Measurements from ENCODE around the gene TRIB2. TPM values are rescaled to one million over a fixed set of nuclear protein-coding genes. Genes with fewer than 3 reads are reported as not detected.

The TRIB2 gene
- polyA plus RNA-seq, 1 of the 3 experiments (the other 2 are of a cell fraction), result 27.5 TPM

DNA sequence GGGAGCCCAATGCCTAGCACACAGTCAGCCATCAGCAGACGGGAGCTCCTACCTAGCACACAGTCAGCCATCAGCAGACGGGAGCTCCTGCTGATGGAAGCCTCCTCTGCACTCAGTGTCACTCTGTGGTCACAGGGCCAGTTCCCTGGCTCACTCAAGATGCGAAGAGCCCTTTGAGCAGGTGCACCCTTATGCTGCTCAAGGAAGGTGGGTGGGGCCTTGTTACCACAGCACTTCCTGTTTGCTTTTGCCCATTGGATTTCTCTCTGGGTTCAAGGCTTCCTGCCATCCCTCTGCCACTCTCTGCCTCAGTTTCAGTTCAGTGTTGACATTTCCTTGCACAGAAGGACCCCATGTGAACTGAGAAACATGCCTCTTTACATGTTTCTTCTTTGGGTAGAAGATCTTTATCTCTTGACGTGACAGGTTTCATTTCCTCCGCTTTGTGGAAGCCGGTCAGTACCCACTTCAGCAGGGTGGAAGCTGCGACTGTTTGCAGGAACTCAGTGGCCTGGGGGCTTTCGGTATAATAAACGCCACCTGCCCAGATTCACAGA, 11.6 kb downstream of the TRIB2 start:
- Histone ChIP-seq H3K36me3 (replicated peaks in 1 of 2; ENCODE audit: control insufficient read depth in 1 of 2, insufficient read depth in 2 of 2, low read length in 1 of 2) (peaks cover 77 to 84% of the 10 kb centered on the region in 2 experiments), H4K20me1 (ENCODE audit: insufficient read depth) (peaks cover 100% of the 10 kb centered on the region), H3F3A (replicated peaks; ENCODE audit: insufficient read depth) (no peaks in the 10 kb centered on the region), H3K27me3 (ENCODE audit: insufficient read depth) (no peaks in the 10 kb centered on the region), H3K9me3 (no peaks in the 10 kb centered on the region), H3K79me2 (ENCODE audit: insufficient read depth) (peaks cover 100% of the 10 kb centered on the region), H2AFZ (ENCODE audit: low read depth) (no peak overlapping the region), H3K4me3 (ENCODE audit: low read depth in 2 of 2, low read length in 1 of 2) (no peak overlapping the region), H3K9me2 (no peaks in the 10 kb centered on the region), H3K4me1 (ENCODE audit: control insufficient read depth in 1 of 2, insufficient read depth in 2 of 2, low read depth in 1 of 2, low read length in 1 of 2) (peaks cover 10 to 16% of the 10 kb centered on the region in 2 experiments; a peak in 3 of 4 replicates), H3K9ac (no peak overlapping the region), H3K4me2 (no peak overlapping the region), H3K27ac (ENCODE audit: low read depth in 2 of 2, low read length in 1 of 2) (no peak overlapping the region)
- 85% methylated on average over 9 of the region's 9 CpGs for WGBS (ENCODE audit: low lambda C conversion rate)
- ChIA-PET POLR2A (no interaction called here), CTCF (interaction anchor here (0.8 to 3.4 kb wide), 7 partner anchors 8 to 899 kb away, joined by 4 to 13 read pairs (median 5); no protein-coding TSS in a partner anchor)
- no peak for DNase-seq
- TF ChIP-seq GATA2 (CRISPR knock-in tag; IDR thresholded peaks at IDR 0.05) (no peak), NRF1 (IDR thresholded peaks at IDR 0.05; ENCODE audit: low read depth, low read length) (no peak), TCF12 (IDR thresholded peaks at IDR 0.05) (no peak), YY1 (IDR thresholded peaks at IDR 0.05; ENCODE audit: low read depth) (no peak), TAF1 (IDR thresholded peaks at IDR 0.05; ENCODE audit: borderline replicate concordance, low read depth, low read length) (no peak), SMC3 (IDR thresholded peaks at IDR 0.05; ENCODE audit: low read depth, low read length) (no peak), TEAD4 (IDR thresholded peaks at IDR 0.05; ENCODE audit: borderline replicate concordance, insufficient read depth) (no peak), MEF2A (IDR thresholded peaks at IDR 0.05; ENCODE audit: borderline replicate concordance, low read depth) (no peak), POLR2AphosphoS5 (IDR thresholded peaks at IDR 0.05; ENCODE audit: low read depth, low read length) (no peak), EZH2phosphoT487 (IDR thresholded peaks at IDR 0.05; ENCODE audit: borderline replicate concordance, low read depth) (no peak), FOXJ3 (CRISPR knock-in tag; IDR thresholded peaks at IDR 0.05) (no peak), MXI1 (IDR thresholded peaks at IDR 0.05; ENCODE audit: low read depth, low read length) (no peak)
- TF ChIP-seq, protein P1, sequence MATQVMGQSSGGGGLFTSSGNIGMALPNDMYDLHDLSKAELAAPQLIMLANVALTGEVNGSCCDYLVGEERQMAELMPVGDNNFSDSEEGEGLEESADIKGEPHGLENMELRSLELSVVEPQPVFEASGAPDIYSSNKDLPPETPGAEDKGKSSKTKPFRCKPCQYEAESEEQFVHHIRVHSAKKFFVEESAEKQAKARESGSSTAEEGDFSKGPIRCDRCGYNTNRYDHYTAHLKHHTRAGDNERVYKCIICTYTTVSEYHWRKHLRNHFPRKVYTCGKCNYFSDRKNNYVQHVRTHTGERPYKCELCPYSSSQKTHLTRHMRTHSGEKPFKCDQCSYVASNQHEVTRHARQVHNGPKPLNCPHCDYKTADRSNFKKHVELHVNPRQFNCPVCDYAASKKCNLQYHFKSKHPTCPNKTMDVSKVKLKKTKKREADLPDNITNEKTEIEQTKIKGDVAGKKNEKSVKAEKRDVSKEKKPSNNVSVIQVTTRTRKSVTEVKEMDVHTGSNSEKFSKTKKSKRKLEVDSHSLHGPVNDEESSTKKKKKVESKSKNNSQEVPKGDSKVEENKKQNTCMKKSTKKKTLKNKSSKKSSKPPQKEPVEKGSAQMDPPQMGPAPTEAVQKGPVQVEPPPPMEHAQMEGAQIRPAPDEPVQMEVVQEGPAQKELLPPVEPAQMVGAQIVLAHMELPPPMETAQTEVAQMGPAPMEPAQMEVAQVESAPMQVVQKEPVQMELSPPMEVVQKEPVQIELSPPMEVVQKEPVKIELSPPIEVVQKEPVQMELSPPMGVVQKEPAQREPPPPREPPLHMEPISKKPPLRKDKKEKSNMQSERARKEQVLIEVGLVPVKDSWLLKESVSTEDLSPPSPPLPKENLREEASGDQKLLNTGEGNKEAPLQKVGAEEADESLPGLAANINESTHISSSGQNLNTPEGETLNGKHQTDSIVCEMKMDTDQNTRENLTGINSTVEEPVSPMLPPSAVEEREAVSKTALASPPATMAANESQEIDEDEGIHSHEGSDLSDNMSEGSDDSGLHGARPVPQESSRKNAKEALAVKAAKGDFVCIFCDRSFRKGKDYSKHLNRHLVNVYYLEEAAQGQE (IDR thresholded peaks at IDR 0.05; ENCODE audit: low read depth, low read length), result no peak
- TF ChIP-seq, protein P2, sequence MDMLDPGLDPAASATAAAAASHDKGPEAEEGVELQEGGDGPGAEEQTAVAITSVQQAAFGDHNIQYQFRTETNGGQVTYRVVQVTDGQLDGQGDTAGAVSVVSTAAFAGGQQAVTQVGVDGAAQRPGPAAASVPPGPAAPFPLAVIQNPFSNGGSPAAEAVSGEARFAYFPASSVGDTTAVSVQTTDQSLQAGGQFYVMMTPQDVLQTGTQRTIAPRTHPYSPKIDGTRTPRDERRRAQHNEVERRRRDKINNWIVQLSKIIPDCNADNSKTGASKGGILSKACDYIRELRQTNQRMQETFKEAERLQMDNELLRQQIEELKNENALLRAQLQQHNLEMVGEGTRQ (IDR thresholded peaks at IDR 0.05; ENCODE audit: borderline replicate concordance, low read depth, low read length), result no peak
- TF ChIP-seq, protein P3, sequence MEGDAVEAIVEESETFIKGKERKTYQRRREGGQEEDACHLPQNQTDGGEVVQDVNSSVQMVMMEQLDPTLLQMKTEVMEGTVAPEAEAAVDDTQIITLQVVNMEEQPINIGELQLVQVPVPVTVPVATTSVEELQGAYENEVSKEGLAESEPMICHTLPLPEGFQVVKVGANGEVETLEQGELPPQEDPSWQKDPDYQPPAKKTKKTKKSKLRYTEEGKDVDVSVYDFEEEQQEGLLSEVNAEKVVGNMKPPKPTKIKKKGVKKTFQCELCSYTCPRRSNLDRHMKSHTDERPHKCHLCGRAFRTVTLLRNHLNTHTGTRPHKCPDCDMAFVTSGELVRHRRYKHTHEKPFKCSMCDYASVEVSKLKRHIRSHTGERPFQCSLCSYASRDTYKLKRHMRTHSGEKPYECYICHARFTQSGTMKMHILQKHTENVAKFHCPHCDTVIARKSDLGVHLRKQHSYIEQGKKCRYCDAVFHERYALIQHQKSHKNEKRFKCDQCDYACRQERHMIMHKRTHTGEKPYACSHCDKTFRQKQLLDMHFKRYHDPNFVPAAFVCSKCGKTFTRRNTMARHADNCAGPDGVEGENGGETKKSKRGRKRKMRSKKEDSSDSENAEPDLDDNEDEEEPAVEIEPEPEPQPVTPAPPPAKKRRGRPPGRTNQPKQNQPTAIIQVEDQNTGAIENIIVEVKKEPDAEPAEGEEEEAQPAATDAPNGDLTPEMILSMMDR (IDR thresholded peaks at IDR 0.05), result no peak
- TF ChIP-seq, protein P4, sequence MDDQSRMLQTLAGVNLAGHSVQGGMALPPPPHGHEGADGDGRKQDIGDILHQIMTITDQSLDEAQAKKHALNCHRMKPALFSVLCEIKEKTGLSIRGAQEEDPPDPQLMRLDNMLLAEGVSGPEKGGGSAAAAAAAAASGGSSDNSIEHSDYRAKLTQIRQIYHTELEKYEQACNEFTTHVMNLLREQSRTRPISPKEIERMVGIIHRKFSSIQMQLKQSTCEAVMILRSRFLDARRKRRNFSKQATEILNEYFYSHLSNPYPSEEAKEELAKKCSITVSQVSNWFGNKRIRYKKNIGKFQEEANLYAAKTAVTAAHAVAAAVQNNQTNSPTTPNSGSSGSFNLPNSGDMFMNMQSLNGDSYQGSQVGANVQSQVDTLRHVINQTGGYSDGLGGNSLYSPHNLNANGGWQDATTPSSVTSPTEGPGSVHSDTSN (IDR thresholded peaks at IDR 0.05), result no peak
- TF ChIP-seq, protein P5, sequence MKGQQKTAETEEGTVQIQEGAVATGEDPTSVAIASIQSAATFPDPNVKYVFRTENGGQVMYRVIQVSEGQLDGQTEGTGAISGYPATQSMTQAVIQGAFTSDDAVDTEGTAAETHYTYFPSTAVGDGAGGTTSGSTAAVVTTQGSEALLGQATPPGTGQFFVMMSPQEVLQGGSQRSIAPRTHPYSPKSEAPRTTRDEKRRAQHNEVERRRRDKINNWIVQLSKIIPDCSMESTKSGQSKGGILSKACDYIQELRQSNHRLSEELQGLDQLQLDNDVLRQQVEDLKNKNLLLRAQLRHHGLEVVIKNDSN (IDR thresholded peaks at IDR 0.05; ENCODE audit: borderline replicate concordance, low read depth), result no peak
- TF ChIP-seq, protein P6, sequence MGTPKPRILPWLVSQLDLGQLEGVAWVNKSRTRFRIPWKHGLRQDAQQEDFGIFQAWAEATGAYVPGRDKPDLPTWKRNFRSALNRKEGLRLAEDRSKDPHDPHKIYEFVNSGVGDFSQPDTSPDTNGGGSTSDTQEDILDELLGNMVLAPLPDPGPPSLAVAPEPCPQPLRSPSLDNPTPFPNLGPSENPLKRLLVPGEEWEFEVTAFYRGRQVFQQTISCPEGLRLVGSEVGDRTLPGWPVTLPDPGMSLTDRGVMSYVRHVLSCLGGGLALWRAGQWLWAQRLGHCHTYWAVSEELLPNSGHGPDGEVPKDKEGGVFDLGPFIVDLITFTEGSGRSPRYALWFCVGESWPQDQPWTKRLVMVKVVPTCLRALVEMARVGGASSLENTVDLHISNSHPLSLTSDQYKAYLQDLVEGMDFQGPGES (IDR thresholded peaks at IDR 0.05; ENCODE audit: low read depth, low read length), result no peak
